Measurements from ENCODE around the gene CDHR3. TPM values are rescaled to one million over a fixed set of nuclear protein-coding genes. Genes with fewer than 3 reads are reported as not detected.
A peak's percentile ranks its signal among the peaks of the same experiment; 100 is the strongest.

CDHR3 gene
- total RNA-seq, 1 experiment from 2014 or later: 1.2 TPM

DNA sequence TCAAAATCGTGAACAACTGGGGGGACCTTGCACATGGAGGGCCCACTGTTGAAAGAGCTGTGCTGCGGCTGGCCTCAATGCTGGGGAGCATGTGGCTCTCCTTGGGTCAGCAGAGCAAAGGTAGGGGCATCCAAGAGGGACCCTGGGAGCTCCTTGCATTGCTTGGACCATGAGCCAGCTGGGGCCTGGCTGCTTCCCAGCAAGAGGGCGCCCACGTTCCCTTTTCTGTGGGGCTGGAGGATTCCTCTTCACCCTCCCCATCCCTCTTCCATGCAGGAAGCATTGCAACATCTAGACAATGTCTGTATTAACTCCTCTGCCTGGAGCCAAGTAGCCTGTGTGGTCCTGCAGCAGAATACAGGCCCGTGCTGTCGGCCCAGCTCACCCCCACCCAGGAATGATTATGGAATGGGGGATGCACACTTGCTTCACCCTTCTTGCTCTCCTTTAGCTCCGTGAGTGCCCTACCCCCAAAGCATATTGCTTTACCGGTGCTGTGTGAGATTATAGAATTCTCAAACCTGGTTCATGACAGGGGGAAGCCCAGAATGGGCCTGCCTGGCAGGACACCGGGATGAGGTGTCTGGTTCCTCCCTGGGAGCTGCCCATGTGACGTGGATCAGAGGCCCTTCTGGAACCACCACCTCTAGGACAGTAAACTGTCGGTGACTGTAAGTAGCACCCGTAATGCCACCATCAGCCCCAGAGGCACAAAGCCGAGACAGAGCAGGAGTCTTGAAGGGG lies 87.1 kb downstream of the CDHR3 start:
- DNase-seq (ENCODE audit: low read depth): peak; percentile 46

GRCh38 chr7:106050746-106051117 lies 87.7 kb downstream of the CDHR3 start:
- DNase-seq (ENCODE audit: low read depth): no peak

DNA sequence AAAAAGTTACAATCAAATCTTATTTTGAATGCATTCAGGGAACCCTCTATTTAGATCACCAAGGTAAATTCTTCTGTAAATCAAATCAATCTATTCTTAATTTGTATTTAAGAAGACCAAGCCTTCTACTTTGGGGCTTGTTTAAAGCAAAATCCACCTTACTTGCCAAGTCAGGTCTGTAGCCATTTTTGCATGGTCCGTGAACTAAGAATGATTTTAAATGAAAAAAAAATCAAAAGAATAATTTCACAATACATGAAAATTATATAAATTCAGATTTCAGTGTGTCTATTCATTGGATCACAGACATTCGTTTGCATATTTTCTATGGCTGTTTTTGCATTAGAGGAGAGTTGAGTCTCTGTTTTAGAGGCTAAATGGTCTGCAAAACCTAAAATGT lies 89.6 kb downstream of the CDHR3 start:
- DNase-seq (ENCODE audit: low read depth): no peak

- peak; percentile 71 for DNase-seq (ENCODE audit: low read depth)
These were observed 90.0 kb downstream of the CDHR3 start for GRCh38 chr7:106053109-106053508.

GRCh38 chr7:106054156-106054910 lies 91.3 kb downstream of the CDHR3 start:
- DNase-seq (ENCODE audit: low read depth): no peak

DNA sequence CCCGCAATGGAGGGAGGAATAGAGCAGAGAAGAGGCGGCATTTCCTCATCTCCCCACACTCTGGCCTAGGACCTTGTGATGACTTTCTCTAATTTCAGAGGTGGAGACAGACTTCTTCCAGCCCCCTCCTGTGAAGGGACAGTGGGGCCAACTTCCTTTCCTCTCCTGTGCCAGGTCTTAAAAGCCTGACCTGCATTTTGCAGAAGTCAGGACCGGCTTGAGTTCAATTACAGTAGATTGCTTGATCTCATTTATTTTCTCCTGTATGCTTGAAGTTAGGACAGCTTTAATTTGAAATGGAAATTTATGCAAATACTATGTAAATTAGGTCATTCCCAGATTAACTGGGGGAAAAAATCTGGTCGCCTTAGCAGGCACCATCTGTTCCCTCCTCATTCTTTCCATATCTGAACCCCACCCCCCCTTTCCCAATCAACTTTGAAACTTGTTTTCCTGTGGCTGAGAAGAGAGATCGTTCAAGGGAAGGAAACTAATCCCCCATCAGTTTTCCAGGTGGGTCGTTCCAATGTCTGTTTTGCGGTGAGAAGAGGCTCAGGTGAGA lies 92.0 kb downstream of the CDHR3 start:
- DNase-seq (ENCODE audit: low read depth): no peak

DNA sequence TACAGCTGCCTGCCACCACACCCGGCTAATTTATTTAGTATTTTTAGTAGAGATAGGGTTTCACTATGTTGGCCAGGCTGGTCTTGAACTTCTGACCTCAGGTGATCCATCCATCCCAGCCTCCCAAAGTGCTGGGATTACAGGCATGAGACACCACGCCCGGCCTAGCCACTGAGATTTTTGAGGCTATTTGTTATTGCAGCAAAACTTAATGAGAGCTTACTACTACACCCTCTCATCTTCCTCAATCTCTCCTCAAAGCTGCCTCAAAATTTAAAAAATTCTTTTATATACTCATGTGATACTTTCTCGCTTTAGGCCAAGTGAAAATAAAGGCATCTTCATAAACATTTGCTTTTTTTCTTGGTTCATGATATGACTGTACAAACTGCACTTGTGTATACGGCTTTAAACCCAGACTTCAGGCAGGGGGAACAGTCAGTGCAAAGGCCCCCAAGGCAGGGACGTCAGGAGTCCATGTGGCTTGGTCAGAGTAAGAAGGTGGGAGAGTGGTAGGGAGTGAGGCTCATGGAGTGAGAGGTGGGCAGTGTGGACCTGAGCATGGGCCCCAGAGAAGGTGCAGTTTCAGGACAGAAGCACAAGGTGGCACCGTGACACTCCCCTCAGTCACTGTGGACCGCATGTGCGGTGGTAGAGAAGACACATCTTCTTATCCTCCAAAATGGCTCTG lies 93.6 kb downstream of the CDHR3 start:
- peak; percentile 72 for DNase-seq (ENCODE audit: low read depth)

GRCh38 chr7:106057204-106057961 lies 94.3 kb downstream of the CDHR3 start:
- DNase-seq (ENCODE audit: low read depth): no peak

DNA sequence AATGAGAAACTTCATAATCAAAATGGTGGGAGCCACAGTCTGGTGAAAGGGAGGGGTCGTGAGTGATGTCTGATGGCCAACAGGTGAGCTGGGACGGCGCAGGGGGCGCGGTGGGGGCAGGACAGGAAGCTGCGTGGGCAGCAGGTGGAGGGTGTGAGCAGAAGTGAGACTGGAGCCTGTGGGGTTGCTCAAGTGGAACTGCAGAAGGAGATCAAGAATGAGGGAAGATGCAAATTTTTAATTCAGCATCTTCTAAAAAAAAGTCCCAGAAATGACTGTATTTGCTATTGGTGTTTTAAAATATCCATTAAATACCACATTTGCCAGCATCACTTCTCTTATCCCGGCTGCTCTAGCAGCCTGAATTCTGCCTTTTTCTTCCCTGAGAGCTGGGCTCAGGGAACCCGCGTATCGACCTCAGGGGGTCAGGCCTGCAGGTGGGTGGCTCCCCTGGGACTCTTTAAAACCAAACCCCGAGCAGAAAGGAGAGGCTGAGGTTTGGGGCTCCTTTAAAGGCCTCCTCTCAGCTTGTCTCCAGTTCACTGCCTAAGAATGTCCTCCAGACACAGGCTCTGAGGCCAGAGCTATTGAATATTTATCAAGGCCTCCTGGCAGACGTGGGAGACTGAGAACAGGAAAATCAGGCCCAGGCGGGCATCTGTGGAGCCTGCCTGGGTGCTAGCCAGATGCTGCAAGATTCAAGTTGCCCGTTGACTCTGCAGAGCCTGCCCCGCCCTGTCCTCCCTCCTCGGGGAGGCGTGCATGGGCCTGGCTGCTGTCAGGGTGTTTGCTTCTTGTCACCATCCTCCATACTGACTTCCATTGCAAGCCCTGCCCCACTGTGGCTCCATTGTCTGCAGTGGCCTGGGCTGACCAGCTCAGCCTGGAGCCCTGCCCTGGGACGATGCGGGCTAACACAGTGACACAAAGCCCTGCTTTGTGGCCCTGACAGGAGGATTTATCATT lies 95.2 kb downstream of the CDHR3 start:
- no peak for DNase-seq (ENCODE audit: low read depth)

DNA sequence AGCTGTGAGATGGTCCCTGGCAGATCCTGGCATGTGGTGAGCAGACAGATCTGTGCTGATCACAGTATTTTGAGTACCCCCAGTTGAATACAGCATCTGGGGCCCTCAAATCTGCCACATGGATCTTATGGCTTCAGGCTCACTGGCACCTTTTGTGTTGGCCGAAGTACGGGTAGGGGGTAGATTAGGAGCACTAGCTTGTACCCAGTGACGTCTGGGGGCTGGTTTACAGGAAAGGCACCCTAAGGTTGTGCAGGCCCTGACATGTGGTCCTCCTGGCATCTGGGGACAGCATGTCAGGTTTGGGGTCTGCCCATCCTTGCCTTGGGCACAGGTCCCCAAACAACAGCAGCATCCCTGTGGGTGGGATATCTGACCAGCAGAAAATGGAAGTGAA lies 95.9 kb downstream of the CDHR3 start:
- DNase-seq (ENCODE audit: low read depth): no peak

- no peak for DNase-seq (ENCODE audit: low read depth)
These were observed 96.5 kb downstream of the CDHR3 start for GRCh38 chr7:106059556-106059955.

DNA sequence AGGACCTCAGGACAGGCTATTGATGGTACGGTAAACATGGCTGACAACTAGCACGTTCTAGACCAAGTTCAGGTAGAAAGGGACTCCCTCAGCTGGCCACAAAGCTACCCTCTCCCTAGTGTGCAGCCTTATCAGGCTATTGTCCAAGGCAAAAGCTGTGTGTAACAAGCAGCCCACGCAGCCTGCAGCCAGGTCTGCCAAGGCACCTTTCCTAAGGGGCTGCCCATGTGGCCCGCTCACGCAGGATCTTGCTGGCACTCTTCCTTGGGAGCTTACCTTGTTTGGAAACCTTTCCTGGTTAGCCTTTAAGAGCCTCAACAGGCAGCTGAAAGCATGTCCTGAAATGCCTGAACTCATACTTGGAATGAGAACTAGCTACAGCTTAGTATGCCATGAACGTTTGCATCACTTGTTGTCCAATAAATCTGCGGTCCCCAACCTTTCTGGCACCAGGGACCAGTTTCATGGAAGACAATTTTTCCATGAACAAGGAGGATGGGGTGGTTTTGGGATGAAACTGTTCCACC lies 97.4 kb downstream of the CDHR3 start:
- no peak for DNase-seq (ENCODE audit: low read depth)

GRCh38 chr7:106061301-106061979 lies 98.4 kb downstream of the CDHR3 start:
- DNase-seq (ENCODE audit: low read depth): no peak

- DNase-seq (ENCODE audit: low read depth): no peak
These were observed 98.9 kb downstream of the CDHR3 start for GRCh38 chr7:106062006-106062405.

- no peak for DNase-seq (ENCODE audit: low read depth)
These were observed 99.5 kb downstream of the CDHR3 start for GRCh38 chr7:106062521-106062931.

- DNase-seq (ENCODE audit: low read depth): no peak
These were observed 100.0 kb downstream of the CDHR3 start for GRCh38 chr7:106063024-106063423.

GRCh38 chr7:106063692-106064091 lies 100.6 kb downstream of the CDHR3 start:
- no peak for DNase-seq (ENCODE audit: low read depth)

DNA sequence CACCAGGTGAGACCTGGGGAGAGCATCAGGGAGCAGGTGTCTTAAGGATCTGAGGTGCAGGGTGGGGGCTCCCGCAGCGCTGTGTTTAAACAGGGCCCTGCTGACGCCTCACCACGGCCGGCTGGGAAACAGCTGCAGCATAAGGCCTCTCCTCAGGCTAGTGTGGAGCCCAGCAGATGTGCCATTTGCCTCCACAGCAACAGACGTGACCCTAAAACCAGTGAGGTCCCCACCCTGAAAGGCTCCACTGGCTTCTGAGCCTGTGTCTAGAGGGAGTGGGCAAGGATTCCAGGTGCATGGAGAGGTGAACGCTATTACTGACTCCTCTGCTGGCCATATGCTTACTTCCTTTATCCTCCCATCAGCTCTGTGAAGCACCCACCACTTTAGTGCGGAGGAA lies 101.3 kb downstream of the CDHR3 start:
- peak; percentile 44 for DNase-seq (ENCODE audit: low read depth)

All from LHCN-M2 (cell line).